ENCODE measurements around the gene CYP19A1.

CYP19A1 gene

GRCh38 chr15:51307811-51308210 is 30.6 kb downstream of the CYP19A1 start:
- TF ChIP-seq CTCF (IDR thresholded peaks at IDR 0.05; ENCODE audit: poor library complexity, severe bottlenecking): no peak
- H3K9me3 ChIP-seq (ENCODE audit: severe bottlenecking): no peaks in the 10 kb centered on the region
- DNase-seq (ENCODE audit: low spot score) (no peak), ATAC-seq (ENCODE audit: low read depth) (no peak)
- no peak overlapping the region for H3K4me3 ChIP-seq (ENCODE audit: severe bottlenecking)
- H3K36me3 ChIP-seq (ENCODE audit: low read depth): no peaks in the 10 kb centered on the region
- H3K27me3 ChIP-seq (ENCODE audit: insufficient read depth, poor library complexity, severe bottlenecking): no peaks in the 10 kb centered on the region
- H3K27ac ChIP-seq (ENCODE audit: poor library complexity, severe bottlenecking): no peak overlapping the region
- H3K4me1 ChIP-seq (ENCODE audit: insufficient read depth, poor library complexity, severe bottlenecking): no peaks in the 10 kb centered on the region

GRCh38 chr15:51307325-51307724 is 31.1 kb downstream of the CYP19A1 start:
- no peaks in the 10 kb centered on the region for H3K9me3 ChIP-seq (ENCODE audit: severe bottlenecking)
- no peak overlapping the region for H3K4me3 ChIP-seq (ENCODE audit: severe bottlenecking)
- no peaks in the 10 kb centered on the region for H3K4me1 ChIP-seq (ENCODE audit: insufficient read depth, poor library complexity, severe bottlenecking)
- H3K36me3 ChIP-seq (ENCODE audit: low read depth): no peaks in the 10 kb centered on the region
- no peak for TF ChIP-seq CTCF (IDR thresholded peaks at IDR 0.05; ENCODE audit: poor library complexity, severe bottlenecking)
- DNase-seq (ENCODE audit: low spot score) (no peak), ATAC-seq (ENCODE audit: low read depth) (peak; percentile 45; the same call in 2 of the 3 replicates)
- H3K27me3 ChIP-seq (ENCODE audit: insufficient read depth, poor library complexity, severe bottlenecking): no peaks in the 10 kb centered on the region
- no peak overlapping the region for H3K27ac ChIP-seq (ENCODE audit: poor library complexity, severe bottlenecking)

GRCh38 chr15:51303462-51303980 is 34.9 kb downstream of the CYP19A1 start:
- DNase-seq (ENCODE audit: low spot score) (no peak), ATAC-seq (ENCODE audit: low read depth) (no peak)
- H3K4me1 ChIP-seq (ENCODE audit: insufficient read depth, poor library complexity, severe bottlenecking): no peaks in the 10 kb centered on the region
- no peak overlapping the region for H3K4me3 ChIP-seq (ENCODE audit: severe bottlenecking)
- no peak for TF ChIP-seq CTCF (IDR thresholded peaks at IDR 0.05; ENCODE audit: poor library complexity, severe bottlenecking)
- no peaks in the 10 kb centered on the region for H3K36me3 ChIP-seq (ENCODE audit: low read depth)
- H3K27ac ChIP-seq (ENCODE audit: poor library complexity, severe bottlenecking): no peak overlapping the region
- H3K27me3 ChIP-seq (ENCODE audit: insufficient read depth, poor library complexity, severe bottlenecking): no peaks in the 10 kb centered on the region
- H3K9me3 ChIP-seq (ENCODE audit: severe bottlenecking): no peaks in the 10 kb centered on the region

GRCh38 chr15:51302480-51302879 is 35.9 kb downstream of the CYP19A1 start:
- DNase-seq (ENCODE audit: low spot score) (no peak), ATAC-seq (ENCODE audit: low read depth) (no peak)
- H3K36me3 ChIP-seq (ENCODE audit: low read depth): no peaks in the 10 kb centered on the region
- no peaks in the 10 kb centered on the region for H3K9me3 ChIP-seq (ENCODE audit: severe bottlenecking)
- no peak overlapping the region for H3K4me3 ChIP-seq (ENCODE audit: severe bottlenecking)
- no peaks in the 10 kb centered on the region for H3K27me3 ChIP-seq (ENCODE audit: insufficient read depth, poor library complexity, severe bottlenecking)
- H3K27ac ChIP-seq (ENCODE audit: poor library complexity, severe bottlenecking): no peak overlapping the region
- no peak for TF ChIP-seq CTCF (IDR thresholded peaks at IDR 0.05; ENCODE audit: poor library complexity, severe bottlenecking)
- no peaks in the 10 kb centered on the region for H3K4me1 ChIP-seq (ENCODE audit: insufficient read depth, poor library complexity, severe bottlenecking)

- Histone ChIP-seq H3K4me1 (ENCODE audit: insufficient read depth, poor library complexity, severe bottlenecking) (no peaks in the 10 kb centered on the region), H3K4me3 (ENCODE audit: severe bottlenecking) (no peak overlapping the region), H3K9me3 (ENCODE audit: severe bottlenecking) (no peaks in the 10 kb centered on the region), H3K36me3 (ENCODE audit: low read depth) (no peaks in the 10 kb centered on the region), H3K27ac (ENCODE audit: poor library complexity, severe bottlenecking) (no peak overlapping the region), H3K27me3 (ENCODE audit: insufficient read depth, poor library complexity, severe bottlenecking) (no peaks in the 10 kb centered on the region)
- DNase-seq (ENCODE audit: low spot score): peak; percentile 7
- no peak for ATAC-seq (ENCODE audit: low read depth)
- no peak for TF ChIP-seq CTCF (IDR thresholded peaks at IDR 0.05; ENCODE audit: poor library complexity, severe bottlenecking)
These were observed 39.0 kb downstream of the CYP19A1 start for GRCh38 chr15:51299187-51300015.

Data from RWPE2 (cell line).